Aorta (tissue), 5 donors: Measurements from ENCODE around the gene PFDN2. TPM values are rescaled to one million over a fixed set of nuclear protein-coding genes. Genes with fewer than 3 reads are reported as not detected.

ENCODE experiments used
- ATAC-seq: fragments of 200-7000 bp; cut with Tn5 transposase; one replicate; pipeline ENCODE4 v1.9.1; 2022; ENCODE audit warnings: moderate library complexity; ENCODE audit not compliant: low FRiP score
- DNase-seq, 2 donors: peaks; one replicate each; pipeline ENCODE4 v3.0.0-alpha.2; 2020
- H3K27ac ChIP-seq, 2 donors: one replicate each; pipeline ENCODE4 v1.5.1; 2013; ENCODE audit warnings: low read length in 2 of 2, mild to moderate bottlenecking in 2 of 2, moderate library complexity in 2 of 2, control low read depth in 1 of 2, inconsistent platforms in 1 of 2, low read depth in 1 of 2
- H3K27me3 ChIP-seq, 2 donors: one replicate each; pipeline ENCODE4 v1.6.1; 2013; ENCODE audit warnings: control low read depth in 1 of 2, low read length in 1 of 2, mild to moderate bottlenecking in 1 of 2, moderate library complexity in 1 of 2; ENCODE audit not compliant: insufficient read depth in 2 of 2, control insufficient read depth in 1 of 2
- H3K36me3 ChIP-seq, 2 donors: one replicate each; pipeline ENCODE4 v1.6.1; 2013; ENCODE audit warnings: control low read depth in 1 of 2, low read length in 1 of 2, mild to moderate bottlenecking in 1 of 2; ENCODE audit not compliant: insufficient read depth in 2 of 2, control insufficient read depth in 1 of 2
- H3K4me1 ChIP-seq, 2 donors: one replicate each; pipeline ENCODE4 v1.6.1; 2013; ENCODE audit warnings: low read length in 2 of 2, control low read depth in 1 of 2, mild to moderate bottlenecking in 1 of 2, moderate library complexity in 1 of 2; ENCODE audit not compliant: insufficient read depth in 2 of 2, control insufficient read depth in 1 of 2
- H3K4me3 ChIP-seq, 2 donors: one replicate each; pipeline ENCODE4 v1.5.1; 2013; ENCODE audit warnings: low read length in 2 of 2, control low read depth in 1 of 2, mild to moderate bottlenecking in 1 of 2
- H3K9me3 ChIP-seq: one replicate; pipeline ENCODE4 v1.6.1; 2013; ENCODE audit warnings: mild to moderate bottlenecking, low read length; ENCODE audit not compliant: control insufficient read depth
- WGBS, 2 donors: extraction: QIAGEN DNeasy Blood & Tissue Kit; methylation state at CpG; one replicate each; pipeline ENCODE4 v1.1.7; 2013; 5-methylcytosine and 5-hydroxymethylcytosine counted together
- intact Hi-C, 2 donors: fragments of 100-400 bp; cut with DNase I; formaldehyde crosslinking; loops; one replicate each; pipeline versions ENCODE4 v1.14.2 to v1.15.0; 2022
- long read RNA-seq, 2 donors: library from polyadenylated mRNA; unstranded; transcript quantifications; one replicate each; pipeline ENCODE4 v2.0.0, GENCODE V29; 2020 to 2021
- polyA plus RNA-seq, 2 donors: library from polyadenylated mRNA; stranded (reverse); fragments of 200-250 nt; gene quantifications; one replicate each; pipeline ENCODE4 v1.2.3, GENCODE V29; 2013
- total RNA-seq, 2 donors: library from RNA; stranded (reverse); fragmentation: NEBNext Ultra II Directional; extraction: Animal tissue kit (Norgen Biotek cat#: 25700); gene quantifications; one replicate each; pipeline ENCODE4 v1.2.1, GENCODE V29; 2021
- donor health status: healthy with polysubstance abuse.
- donor health status: Bipolar disorder and iron deficiency.
- donor health status: DM: no; HTN: no; CAD: no.
- donor health status: DM: no; HTN: no; CAD: no.
- donor health status: DM: yes; HTN: yes; CAD: no.

Gene PFDN2
- total RNA-seq, result 10 to 100 TPM; 36.4 to 42.3 TPM
- polyA plus RNA-seq, result 100 to 1,000 TPM in 1 of 2 donors, 10 to 100 TPM in 1; 74.6 to 116 TPM
- long read RNA-seq, donor 1, transcript PFDN2-201 (4 exons, 677 nt), result major isoform, 21 of 22 reads
- long read RNA-seq, donor 1, partial matches to known transcripts, result 0 of 22 reads
- long read RNA-seq, donor 1, other reads (novel, unspliced or antisense), result 1 of 22 reads
- long read RNA-seq, donor 2, transcript PFDN2-201 (4 exons, 677 nt), result major isoform, 17 of 18 reads
- long read RNA-seq, donor 2, partial matches to known transcripts, result 1 of 18 reads
- long read RNA-seq, donor 2, other reads (novel, unspliced or antisense), result 0 of 18 reads

- peaks cover 2 to 9% of the 10 kb centered on the region in 2 donors for H3K36me3 ChIP-seq
- H3K27ac ChIP-seq, result peak within 1 kb of the TSS; percentile 20 to 26
- H3K27me3 ChIP-seq, result no peaks in the 10 kb centered on the region
- DNase-seq, result peak; percentile 90 to 97
- WGBS, 2 donors, result 0% methylated on average over 57 to 58 of the region's 58 CpGs
- peak; percentile 95 for ATAC-seq
- H3K9me3 ChIP-seq, result no peaks in the 10 kb centered on the region
- H3K4me1 ChIP-seq, result peaks cover 0 to 3% of the 10 kb centered on the region in 2 donors
- H3K4me3 ChIP-seq, result peak within 1 kb of the TSS; percentile 4 to 65
- intact Hi-C loops, result loop anchor here in 1 of 2 donors (5.0 kb wide), 1 partner anchor 71 kb away; the partner anchor contains the start of gene USF1
Measured at GRCh38 chr1:161117759-161118581, at the start of gene PFDN2, which contains the start of gene NIT1. PFDN2 (minus strand) TSS chr1:161118037; CDS start chr1:161118026, 11 bp downstream. NIT1 (plus strand) TSS chr1:161118105; CDS start chr1:161118177, 72 bp downstream.

DNA sequence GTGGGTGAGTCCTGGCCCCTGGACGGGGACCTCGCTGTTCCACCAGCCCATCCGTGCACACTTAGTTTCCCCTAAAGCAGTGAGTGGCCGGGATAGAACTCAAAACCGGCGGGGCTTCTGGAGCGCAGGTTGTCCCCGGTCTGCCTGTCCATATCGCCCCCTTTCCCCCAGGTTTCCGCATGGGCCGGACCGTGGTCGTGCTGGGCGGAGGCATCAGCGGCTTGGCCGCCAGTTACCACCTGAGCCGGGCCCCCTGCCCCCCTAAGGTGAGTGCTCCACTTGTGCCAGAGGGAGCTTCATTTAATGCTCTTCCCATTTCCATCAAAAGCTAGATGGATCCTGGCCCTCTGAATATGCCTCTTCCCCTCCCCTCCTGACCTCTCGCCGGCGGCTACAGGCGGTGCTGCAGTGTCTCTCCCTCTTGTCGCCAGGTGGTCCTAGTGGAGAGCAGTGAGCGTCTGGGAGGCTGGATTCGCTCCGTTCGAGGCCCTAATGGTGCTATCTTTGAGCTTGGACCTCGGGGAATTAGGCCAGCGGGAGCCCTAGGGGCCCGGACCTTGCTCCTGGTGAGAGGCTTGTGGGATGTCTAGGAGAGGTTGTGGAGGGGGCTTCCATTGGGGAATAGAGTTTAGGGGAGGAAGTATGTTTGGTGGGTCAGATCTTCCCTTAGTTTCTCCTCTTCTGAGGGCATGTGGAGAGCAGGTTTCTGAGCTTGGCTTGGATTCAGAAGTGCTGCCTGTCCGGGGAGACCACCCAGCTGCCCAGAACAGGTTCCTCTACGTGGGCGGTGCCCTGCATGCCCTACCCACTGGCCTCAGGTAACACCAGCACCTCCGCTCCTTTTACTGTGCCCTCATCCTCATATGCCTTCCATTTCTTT is 49.1 kb upstream of the PFDN2 start:
- Histone ChIP-seq H3K9me3 (no peaks in the 10 kb centered on the region), H3K36me3 (peaks cover 0 to 2% of the 10 kb centered on the region in 2 donors), H3K4me1 (no peaks in the 10 kb centered on the region), H3K27me3 (no peaks in the 10 kb centered on the region), H3K4me3 (peak overlapping the region; percentile 51 to 68), H3K27ac (peak overlapping the region in 1 of 2 donors; percentile 53)
- no peak for ATAC-seq
- WGBS, 2 donors, result 7% methylated on average over 33 of the region's 33 CpGs
- peak; percentile 60 to 79 for DNase-seq
- intact Hi-C loops, result no loop called here

GRCh38 chr1:161165742-161166668 is 48.2 kb upstream of the PFDN2 start, which contains the start of gene PPOX:
PPOX (plus strand) TSS chr1:161166426; CDS start chr1:161166848, 422 bp downstream.
- intact Hi-C loops, result no loop called here
- peak; percentile 98 for ATAC-seq
- Histone ChIP-seq H3K4me1 (no peaks in the 10 kb centered on the region), H3K9me3 (no peaks in the 10 kb centered on the region), H3K27me3 (no peaks in the 10 kb centered on the region), H3K27ac (peak within 1 kb of the TSS in 1 of 2 donors; percentile 85), H3K4me3 (peak within 1 kb of the TSS; percentile 51 to 68), H3K36me3 (no peaks in the 10 kb centered on the region)
- 0 to 1% methylated on average over 54 of the region's 54 CpGs for WGBS, 2 donors
- peak; percentile 98 for DNase-seq

DNA sequence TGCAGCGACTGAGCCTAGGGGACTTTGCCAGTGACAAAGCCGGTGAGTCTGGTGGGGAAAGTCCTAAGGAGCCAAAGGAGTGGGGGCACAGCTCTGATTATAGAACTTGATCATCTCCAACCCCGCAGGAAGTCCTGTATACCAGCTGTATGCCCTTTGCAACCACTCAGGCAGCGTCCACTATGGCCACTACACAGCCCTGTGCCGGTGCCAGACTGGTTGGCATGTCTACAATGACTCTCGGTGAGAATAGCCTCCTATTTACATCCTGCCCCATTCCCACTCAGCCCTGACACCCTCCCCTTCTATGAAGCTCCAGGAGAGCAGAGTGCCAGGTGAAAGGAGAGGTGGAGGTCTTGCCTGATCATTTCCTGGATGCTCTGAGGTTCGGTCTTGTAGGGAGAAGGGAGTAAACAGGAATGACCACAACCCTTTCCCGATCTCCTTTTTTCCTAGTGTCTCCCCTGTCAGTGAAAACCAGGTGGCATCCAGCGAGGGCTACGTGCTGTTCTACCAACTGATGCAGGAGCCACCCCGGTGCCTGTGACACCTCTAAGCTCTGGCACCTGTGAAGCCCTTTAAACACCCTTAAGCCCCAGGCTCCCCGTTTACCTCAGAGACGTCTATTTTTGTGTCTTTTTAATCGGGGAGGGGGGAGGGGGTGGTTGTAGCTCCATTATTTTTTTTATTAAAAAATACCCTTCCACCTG is 47.2 kb upstream of the PFDN2 start:
- Histone ChIP-seq H3K9me3 (no peaks in the 10 kb centered on the region), H3K4me3 (peak overlapping the region in 1 of 2 donors; percentile 30), H3K27ac (peak overlapping the region in 1 of 2 donors; percentile 85), H3K36me3 (no peaks in the 10 kb centered on the region), H3K4me1 (no peaks in the 10 kb centered on the region), H3K27me3 (no peaks in the 10 kb centered on the region)
- peak; percentile 44 to 56 for DNase-seq
- no peak for ATAC-seq
- WGBS, 2 donors, result 60 to 61% methylated on average over 14 of the region's 14 CpGs
- intact Hi-C loops, result no loop called here

DNA sequence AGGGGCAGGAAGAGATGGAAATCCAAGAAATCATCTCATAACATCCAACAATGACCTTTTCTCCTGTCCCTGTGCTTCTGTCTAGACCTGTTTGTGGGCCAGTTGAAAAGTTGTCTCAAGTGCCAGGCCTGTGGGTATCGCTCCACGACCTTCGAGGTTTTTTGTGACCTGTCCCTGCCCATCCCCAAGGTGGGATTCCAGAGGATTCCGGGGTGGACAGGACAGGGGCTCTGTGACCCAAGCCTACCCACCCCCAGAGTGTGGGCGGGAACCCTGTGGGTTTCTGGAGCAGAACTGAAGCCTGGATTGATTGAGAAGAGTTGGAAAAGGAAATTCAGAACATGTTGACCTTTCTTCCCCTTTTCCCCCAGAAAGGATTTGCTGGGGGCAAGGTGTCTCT is 46.0 kb upstream of the PFDN2 start:
- H3K4me3 ChIP-seq, result no peak overlapping the region
- H3K9me3 ChIP-seq, result no peaks in the 10 kb centered on the region
- no peak for ATAC-seq
- no peaks in the 10 kb centered on the region for H3K4me1 ChIP-seq
- WGBS, 2 donors, result 91 to 95% methylated on average over 5 of the region's 5 CpGs
- DNase-seq, result peak; percentile 21 to 44
- no peaks in the 10 kb centered on the region for H3K36me3 ChIP-seq
- no peak overlapping the region for H3K27ac ChIP-seq
- intact Hi-C loops, result no loop called here
- H3K27me3 ChIP-seq, result no peaks in the 10 kb centered on the region

DNA sequence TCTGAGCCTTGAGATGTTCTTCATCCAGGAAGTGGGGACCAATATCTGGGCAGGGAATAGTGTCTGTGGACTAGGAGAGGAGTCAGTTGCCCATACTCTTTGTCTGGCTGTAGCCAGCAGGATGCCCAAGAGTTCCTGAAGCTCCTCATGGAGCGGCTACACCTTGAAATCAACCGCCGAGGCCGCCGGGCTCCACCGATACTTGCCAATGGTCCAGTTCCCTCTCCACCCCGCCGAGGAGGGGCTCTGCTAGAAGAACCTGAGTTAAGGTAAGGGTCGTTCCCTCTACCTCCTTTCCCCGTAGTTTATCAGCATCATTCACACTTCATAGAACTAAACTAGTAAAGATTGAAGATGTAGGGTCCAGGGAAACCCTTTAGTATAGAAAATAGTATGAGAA is 45.0 kb upstream of the PFDN2 start:
- H3K4me1 ChIP-seq, result no peaks in the 10 kb centered on the region
- H3K4me3 ChIP-seq, result no peak overlapping the region
- no peaks in the 10 kb centered on the region for H3K27me3 ChIP-seq
- ATAC-seq (no peak), DNase-seq (peak in 1 of 2 donors; percentile 36)
- intact Hi-C loops, result no loop called here
- 88 to 93% methylated on average over 10 of the region's 10 CpGs for WGBS, 2 donors
- H3K27ac ChIP-seq, result no peak overlapping the region
- no peaks in the 10 kb centered on the region for H3K9me3 ChIP-seq
- H3K36me3 ChIP-seq, result no peaks in the 10 kb centered on the region

DNA sequence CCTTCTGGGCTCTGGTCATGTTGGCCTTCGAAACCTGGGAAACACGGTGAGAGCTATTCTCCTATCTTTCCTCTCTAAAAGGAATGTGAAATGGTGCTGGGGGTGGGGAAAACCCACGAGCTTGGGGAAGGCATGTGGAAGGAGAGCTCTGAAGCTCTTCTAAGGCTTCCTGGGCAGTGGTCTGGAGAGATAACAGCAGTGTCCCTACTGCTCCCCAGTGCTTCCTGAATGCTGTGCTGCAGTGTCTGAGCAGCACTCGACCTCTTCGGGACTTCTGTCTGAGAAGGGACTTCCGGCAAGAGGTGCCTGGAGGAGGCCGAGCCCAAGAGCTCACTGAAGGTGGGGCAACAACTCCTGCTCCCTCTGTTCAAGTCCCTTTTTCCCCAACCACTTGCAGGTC is 44.2 kb upstream of the PFDN2 start:
- intact Hi-C loops, result no loop called here
- Histone ChIP-seq H3K27me3 (no peaks in the 10 kb centered on the region), H3K4me1 (no peaks in the 10 kb centered on the region), H3K9me3 (no peaks in the 10 kb centered on the region), H3K4me3 (no peak overlapping the region), H3K27ac (no peak overlapping the region), H3K36me3 (no peaks in the 10 kb centered on the region)
- no peak for ATAC-seq
- 76 to 79% methylated on average over 7 of the region's 7 CpGs for WGBS, 2 donors
- peak; percentile 23 to 34 for DNase-seq
